NCI-H2171 treated with DMSO at 0.1 percent for 48 hours (cell line): ENCODE results near the gene TTC38.
A peak's percentile ranks its signal among the peaks of the same experiment; 100 is the strongest.
"Not testable (repeated sequence)": the region's sequence is repeated elsewhere in the genome, so short reads cannot be mapped to it uniquely, and the experiment has no call there.

ENCODE experiments used
- DNase-seq: peaks from one replicate; lab custom pipeline; 2025; lab: John Stamatoyannopoulos, UW

Gene TTC38

GRCh38 chr22:46246178-46246577 lies 21.6 kb upstream of the TTC38 start:
- DNase-seq, result no peak

GRCh38 chr22:46247443-46247975 lies 20.3 kb upstream of the TTC38 start:
- DNase-seq, result no peak

- DNase-seq, result peak; percentile 86
Measured at GRCh38 chr22:46250035-46250782, 17.6 kb upstream of the TTC38 start, which contains the start of gene CDPF1. Gene CDPF1, minus strand, starts transcription at chr22:46250293. Its CDS starts 2,009 bp downstream, at chr22:46248284.

DNA sequence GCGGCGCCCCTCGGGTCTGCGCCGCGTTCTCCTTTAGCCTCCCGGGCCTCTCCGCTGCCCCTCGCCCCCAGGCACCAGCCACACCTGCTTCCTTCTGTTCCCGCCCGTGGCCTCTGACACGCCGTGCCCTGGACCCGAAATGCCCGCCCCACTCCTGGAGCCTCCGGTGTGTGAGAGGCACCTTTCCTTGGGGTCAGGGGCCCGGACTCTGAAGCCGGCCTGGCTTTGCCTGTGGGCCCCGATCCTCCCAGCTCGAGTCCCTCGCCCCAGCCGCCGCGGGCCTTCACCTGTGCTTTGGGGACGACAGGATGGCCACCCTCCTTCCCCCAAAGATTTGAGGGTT lies 17.1 kb upstream of the TTC38 start:
- DNase-seq, result no peak

DNA sequence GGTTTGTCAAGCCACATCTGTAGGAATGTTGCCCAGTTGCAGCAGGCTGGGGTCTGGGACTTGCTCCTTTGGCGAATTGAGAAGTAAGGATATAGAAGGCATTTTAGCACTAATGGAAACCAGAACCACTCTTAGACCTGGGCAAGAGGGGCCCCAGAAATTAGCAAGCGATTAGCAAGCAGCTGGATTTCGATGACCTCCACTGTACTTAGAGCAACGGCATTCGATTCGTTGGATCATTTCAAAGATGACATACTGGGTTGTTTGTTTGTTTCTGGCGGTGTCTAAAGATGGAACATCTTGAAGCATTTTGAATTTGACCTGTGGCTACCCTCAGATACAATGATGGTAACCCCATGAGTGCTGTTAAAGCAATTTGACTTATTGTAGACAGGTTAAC lies 16.5 kb upstream of the TTC38 start:
- no peak for DNase-seq

GRCh38 chr22:46251816-46252380 lies 15.9 kb upstream of the TTC38 start:
- DNase-seq, result no peak

DNA sequence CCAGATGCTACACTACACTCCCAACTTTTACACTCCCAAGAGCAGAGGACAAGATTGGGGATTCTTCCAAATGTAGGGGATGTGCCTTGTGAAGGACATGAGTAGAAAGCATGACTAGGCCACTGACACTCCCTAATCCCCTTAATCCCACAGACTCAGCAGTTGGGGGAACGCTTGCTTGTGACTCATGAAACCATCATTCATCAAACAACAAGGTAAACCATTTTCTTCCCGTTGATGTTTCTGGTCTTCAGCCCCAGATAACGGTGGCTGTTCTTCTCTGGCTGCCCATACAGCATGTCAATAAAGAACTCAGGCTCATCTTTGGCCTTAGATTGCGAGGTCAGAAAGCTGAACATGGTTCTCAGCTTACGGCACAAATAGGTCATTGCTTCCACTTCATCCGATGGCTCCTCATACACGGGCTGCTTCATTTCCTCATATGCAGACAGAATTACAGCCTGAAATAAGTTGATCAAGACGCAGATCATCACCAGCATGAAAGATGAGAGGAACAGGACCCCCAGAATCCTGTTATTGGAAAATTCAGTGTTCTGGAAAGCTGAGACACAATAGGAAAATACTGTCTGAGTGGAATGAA lies 11.3 kb upstream of the TTC38 start:
- no peak for DNase-seq

DNA sequence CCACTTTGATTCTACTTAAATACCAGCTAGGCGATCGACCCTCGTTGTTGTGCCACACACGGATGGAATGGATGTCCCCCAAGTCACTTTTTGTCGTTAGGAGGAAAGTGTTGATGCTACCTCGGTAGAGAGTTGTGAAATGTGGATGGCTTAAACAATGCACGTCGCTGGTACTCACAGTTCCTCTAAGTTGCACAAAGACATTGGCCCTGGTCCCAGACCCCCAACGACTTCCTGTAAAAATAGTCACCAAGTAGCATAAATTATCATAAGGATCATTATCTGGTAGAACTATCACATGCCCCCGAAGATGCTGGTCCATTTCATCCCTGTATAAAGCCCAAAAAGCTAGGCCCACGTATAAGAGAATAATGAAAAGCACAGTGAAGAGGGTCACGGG lies 8.4 kb upstream of the TTC38 start:
- no peak for DNase-seq

GRCh38 chr22:46260038-46260437 lies 7.8 kb upstream of the TTC38 start:
- DNase-seq, result no peak

DNA sequence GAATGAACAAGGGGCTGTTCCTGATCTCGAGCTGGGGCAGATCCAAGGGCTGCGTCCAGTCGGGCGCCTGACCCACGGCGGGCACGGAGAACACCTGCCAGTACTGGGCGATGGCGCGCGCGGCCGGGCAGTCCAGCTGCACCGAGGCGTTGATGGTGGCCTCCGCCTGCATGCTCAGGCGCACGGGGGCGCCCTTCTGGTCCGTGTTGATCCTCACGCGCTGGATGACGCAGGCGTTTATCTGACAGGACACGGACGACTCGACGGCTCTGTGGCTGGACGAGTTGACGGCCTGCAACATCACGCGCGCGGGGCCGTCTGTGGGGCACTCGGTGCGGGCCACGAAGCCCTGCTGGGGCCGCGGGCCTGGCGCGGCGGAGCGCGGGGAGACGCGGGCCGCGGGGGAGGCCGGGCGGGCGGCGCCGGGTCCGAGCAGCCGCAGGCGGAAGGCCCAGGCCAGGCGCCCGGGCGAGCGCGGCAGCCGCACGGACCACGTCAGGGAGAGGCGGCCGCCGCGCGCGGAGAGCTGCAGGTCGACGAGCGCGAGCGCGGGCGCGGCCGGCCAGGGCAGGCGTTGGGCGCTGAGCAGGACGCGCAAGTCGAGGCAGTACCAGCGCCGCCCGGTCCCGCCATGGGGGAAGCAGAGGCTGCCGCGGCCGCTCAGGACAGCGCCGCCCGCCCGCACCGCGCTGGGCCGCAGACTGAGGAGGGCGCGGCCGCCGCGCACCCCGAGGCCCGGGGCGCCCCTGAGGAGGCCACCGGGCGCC lies 5.2 kb upstream of the TTC38 start:
- no peak for DNase-seq

- DNase-seq, result no peak
Measured at GRCh38 chr22:46263216-46263590, 4.6 kb upstream of the TTC38 start, which contains the start of gene PKDREJ. Gene PKDREJ, minus strand, starts transcription at chr22:46263343. Its CDS starts 21 bp downstream, at chr22:46263322.

DNA sequence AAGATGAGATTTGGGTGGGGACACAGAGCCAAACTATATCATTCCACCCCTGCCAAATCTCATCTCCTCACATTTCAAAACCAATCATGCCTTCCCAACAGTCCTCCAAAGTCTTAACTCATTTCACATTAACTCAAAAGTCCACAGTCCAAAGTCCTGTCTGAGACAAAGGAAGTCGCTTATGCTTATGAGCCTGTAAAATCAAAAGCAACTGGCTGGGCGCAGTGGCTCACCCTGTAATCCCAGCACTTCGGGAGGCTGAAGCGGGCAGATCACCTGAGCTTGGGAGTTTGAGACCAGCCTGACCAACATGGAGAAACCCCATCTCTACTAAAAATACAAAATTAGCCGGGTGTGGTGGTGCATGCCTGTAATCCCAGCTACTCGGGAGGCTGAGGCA lies 3.3 kb upstream of the TTC38 start:
- DNase-seq, result not testable (repeated sequence)

DNA sequence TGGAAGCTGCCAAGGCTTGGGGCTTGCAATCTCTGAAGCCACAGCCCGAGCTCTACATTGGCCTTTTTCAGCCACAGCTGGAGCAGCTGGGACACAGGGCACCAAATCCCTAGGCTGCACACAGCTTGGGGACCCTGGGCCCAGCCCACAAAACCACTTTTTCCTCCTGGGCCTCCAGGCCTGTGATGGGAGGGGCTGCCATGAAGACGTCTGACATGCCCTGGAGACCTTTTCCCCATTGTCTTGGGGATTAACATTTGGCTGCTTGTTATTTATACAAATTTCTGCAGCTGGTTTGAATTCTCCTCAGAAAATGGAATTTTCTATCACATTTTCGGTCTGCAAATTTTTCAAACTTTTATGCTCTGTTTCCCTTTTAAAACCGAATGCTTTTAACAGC lies 2.2 kb upstream of the TTC38 start:
- not testable (repeated sequence) for DNase-seq

- no peak for DNase-seq
Measured at GRCh38 chr22:46269564-46269963, 1.8 kb downstream of the TTC38 start.

GRCh38 chr22:46272196-46272595 lies 4.4 kb downstream of the TTC38 start:
- no peak for DNase-seq

DNA sequence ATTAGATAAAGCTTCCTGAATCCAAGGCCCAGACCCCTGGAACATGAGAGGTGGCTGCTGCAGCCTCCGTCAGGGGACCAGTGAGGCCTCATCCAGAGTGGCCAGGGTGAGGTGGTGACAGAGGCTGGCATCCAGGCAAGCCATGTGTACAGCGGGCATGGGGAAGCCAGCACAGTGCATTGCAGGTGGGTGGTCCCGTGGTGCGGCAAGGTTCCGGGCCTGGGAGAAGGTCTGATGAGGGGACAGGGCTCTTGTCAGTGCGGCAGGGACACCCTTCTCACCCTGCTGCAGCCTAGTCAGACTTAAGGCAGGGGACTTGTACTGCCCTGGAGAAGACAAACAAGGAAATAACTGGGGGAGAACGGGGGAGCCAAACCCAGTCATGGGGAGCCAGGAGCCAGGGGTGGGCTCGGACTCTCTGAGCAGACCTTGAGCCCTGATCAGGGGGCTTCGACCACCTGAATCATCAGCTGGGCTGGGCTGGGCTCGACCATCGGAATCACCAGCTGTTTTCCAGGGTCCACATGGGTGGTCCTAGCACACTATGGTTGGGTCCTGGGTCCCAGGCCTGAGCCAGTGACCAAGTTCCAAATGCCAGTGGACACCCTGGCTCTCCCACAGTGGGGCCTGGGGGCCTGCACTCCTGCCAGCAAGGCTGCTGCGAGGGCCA lies 5.1 kb downstream of the TTC38 start:
- DNase-seq, result no peak

DNA sequence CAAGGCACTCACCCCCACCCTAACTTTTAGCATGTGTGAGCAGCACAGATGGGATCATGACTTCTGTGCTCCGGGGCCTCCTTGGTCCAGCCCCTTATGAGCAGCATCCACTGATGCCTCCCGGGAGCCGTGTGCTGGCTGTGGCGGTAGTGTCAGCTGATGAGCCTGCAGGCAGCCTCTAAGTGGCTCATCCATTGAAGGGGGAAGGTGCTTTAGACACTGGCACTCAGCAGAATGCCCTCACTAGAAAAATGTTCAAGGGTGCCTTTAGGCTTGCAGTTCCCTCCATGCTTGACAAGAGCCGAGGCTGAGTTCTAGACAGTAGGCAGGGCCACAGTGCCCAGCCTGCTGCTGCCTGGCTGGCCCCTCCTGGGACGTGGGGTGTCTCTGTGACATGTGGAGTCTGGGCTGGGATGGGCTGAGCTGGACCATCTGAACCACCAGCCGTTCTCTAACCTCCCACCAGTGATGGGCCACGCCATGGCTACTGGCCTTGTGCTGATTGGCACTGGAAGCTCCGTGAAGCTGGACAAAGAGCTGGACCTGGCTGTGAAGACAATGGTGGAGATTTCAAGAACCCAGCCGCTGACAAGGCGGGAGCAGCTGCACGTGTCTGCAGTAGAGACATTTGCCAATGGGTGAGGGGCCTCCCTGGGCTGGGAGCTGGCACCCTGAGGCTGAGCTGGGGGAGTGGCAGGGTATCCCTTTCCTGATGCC lies 5.8 kb downstream of the TTC38 start:
- no peak for DNase-seq

- no peak for DNase-seq
Measured at GRCh38 chr22:46274381-46274780, 6.6 kb downstream of the TTC38 start.

DNA sequence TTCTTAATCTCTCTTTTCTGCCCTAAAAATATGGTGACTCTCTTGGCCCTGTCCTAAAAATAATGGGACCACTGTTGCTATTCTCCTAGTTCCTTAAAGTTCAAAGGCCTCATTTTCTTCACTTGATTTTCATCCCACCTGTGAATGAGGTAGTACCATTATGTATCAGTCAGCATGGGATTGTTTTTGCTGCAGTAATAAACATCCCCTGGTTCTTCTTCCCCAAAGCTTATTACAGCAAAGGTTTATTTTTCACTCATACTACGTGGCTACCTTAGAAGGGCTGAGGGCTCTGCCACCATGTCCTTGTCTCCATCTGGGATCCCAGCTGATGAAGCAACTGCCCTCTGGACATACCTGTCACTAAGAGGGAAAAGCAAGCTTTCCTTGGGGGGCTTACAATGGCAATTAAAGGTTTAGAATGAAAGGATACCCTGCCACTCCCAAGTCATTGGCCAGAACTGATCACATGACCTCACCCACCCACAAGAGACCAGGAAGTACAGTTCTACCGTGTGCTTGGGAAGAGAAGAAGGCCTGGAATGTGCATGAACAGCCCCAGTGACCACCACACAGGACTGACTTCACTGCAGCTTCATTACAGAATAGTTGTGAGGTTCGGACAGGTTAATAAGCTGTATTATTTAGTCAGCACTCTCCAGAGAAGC lies 7.8 kb downstream of the TTC38 start:
- DNase-seq, result no peak

DNA sequence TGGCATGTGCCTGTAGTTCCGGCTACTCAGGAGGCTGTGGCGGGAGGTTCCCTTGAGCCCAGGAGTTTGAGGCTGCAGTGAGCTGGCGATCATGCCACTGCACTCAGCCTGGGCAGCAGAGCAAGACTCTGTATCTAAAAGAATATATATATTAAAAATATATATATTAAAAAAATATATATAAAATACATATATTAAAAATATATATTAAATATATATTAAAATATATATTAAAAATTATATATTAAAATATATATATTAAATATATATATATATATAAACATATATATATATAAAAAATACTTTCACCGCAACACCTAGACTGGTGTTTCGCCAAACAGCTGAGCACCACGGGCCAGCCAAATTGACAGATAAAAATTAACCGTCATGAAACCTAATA lies 8.8 kb downstream of the TTC38 start:
- no peak for DNase-seq
